SK-N-SH (cell line): Measurements from ENCODE around the gene PICK1. TPM values are rescaled to one million over a fixed set of nuclear protein-coding genes. Genes with fewer than 3 reads are reported as not detected.

Experiments
- CTCF ChIA-PET: fragments of 300-600, 350-600 bp; formaldehyde crosslinking; extraction: SDS; loops from one replicate; lab custom pipeline; 2021; lab: Yijun Ruan, JAX
- POLR2A ChIA-PET: fragments of 350-600 bp; sonication (Branson Sonifier 250); formaldehyde crosslinking; extraction: SDS; loops from one replicate; lab custom pipeline; 2020; ENCODE audit warnings: antibody characterized with exemption, inconsistent platforms; lab: Yijun Ruan, JAX
- DNase-seq: peaks from one replicate; pipeline ENCODE4 v3.0.0; 2012
- H2AFZ ChIP-seq: fragments of 200-600 bp; sonication (generic); 2 replicates; pipeline ENCODE4 v1.8.1; 2016; ENCODE audit warnings: antibody characterized with exemption, mild to moderate bottlenecking, low read depth
- H3F3A ChIP-seq: fragments of 200-600 bp; sonication (generic); replicated peaks from 2 replicates; pipeline ENCODE3; 2016; ENCODE audit warnings: antibody characterized with exemption, mild to moderate bottlenecking; ENCODE audit not compliant: insufficient read depth
- H3K27ac ChIP-seq, 2 experiments: fragments of 200-500 bp in 1 of 2; fragments of 200-600 bp in 1 of 2; sonication (Bioruptor generic) in 1 of 2; sonication (generic), shearing (Covaris generic) in 1 of 2; 2 replicates each; pipeline versions ENCODE4 v1.5.1 to v1.6.1; 2014 to 2016; ENCODE audit warnings: low read depth in 2 of 2, inconsistent platforms in 1 of 2, low read length in 1 of 2, mild to moderate bottlenecking in 1 of 2, mixed read lengths in 1 of 2
- H3K27me3 ChIP-seq: fragments of 200-600 bp; sonication (generic), shearing (Covaris generic); 2 replicates; pipeline ENCODE4 v1.6.1; 2016; ENCODE audit warnings: mixed run types; ENCODE audit not compliant: insufficient read depth
- H3K36me3 ChIP-seq, 2 experiments: fragments of 200-500 bp in 1 of 2; fragments of 200-600 bp in 1 of 2; sonication (Bioruptor generic) in 1 of 2; sonication (generic) in 1 of 2; replicated peaks in 1 of 2; 2 replicates each; pipeline versions ENCODE3 to v1.5.1; 2014 to 2016; ENCODE audit warnings: low read length in 1 of 2, mild to moderate bottlenecking in 1 of 2; ENCODE audit not compliant: insufficient read depth in 2 of 2, control insufficient read depth in 1 of 2
- H3K4me1 ChIP-seq, 2 experiments: fragments of 200-500 bp in 1 of 2; fragments of 200-600 bp in 1 of 2; sonication (Bioruptor generic) in 1 of 2; sonication (generic), shearing (Covaris generic) in 1 of 2; 2 replicates each; pipeline versions ENCODE4 v1.5.1 to v1.6.1; 2014 to 2016; ENCODE audit warnings: low read depth in 1 of 2, low read length in 1 of 2, mixed run types in 1 of 2; ENCODE audit not compliant: insufficient read depth in 2 of 2, control insufficient read depth in 1 of 2
- H3K4me2 ChIP-seq: fragments of 200-600 bp; sonication (generic), shearing (Covaris generic); 2 replicates; pipeline ENCODE4 v1.6.1; 2017; ENCODE audit warnings: mixed run types
- H3K4me3 ChIP-seq, 2 experiments: fragments of 200-500 bp in 1 of 2; fragments of 200-600 bp in 1 of 2; sonication (Bioruptor generic) in 1 of 2; sonication (generic), shearing (Covaris generic) in 1 of 2; 2 replicates each; pipeline versions ENCODE4 v1.5.1 to v1.8.1; 2014 to 2016; ENCODE audit warnings: low read depth in 2 of 2, inconsistent platforms in 1 of 2, low read length in 1 of 2, mild to moderate bottlenecking in 1 of 2, mixed read lengths in 1 of 2, moderate library complexity in 1 of 2
- H3K79me2 ChIP-seq: fragments of 200-600 bp; sonication (generic); 2 replicates; pipeline ENCODE4 v1.8.1; 2017; ENCODE audit warnings: mild to moderate bottlenecking; ENCODE audit not compliant: insufficient read depth
- H3K9ac ChIP-seq: fragments of 200-600 bp; sonication (generic); 2 replicates; pipeline ENCODE4 v1.6.1; 2017; ENCODE audit warnings: mixed run types
- H3K9me2 ChIP-seq: fragments of 200-600 bp; sonication (generic); 2 replicates; pipeline ENCODE4 v1.6.1; 2017; ENCODE audit warnings: mixed run types
- H3K9me3 ChIP-seq: fragments of 200-600 bp; sonication (generic); 2 replicates; pipeline ENCODE4 v1.6.1; 2017; ENCODE audit warnings: mixed run types, mild to moderate bottlenecking, moderate library complexity
- H4K20me1 ChIP-seq: fragments of 200-600 bp; sonication (generic); 2 replicates; pipeline ENCODE4 v1.6.1; 2017; ENCODE audit warnings: mild to moderate bottlenecking, mixed run types; ENCODE audit not compliant: insufficient read depth
- EP300 ChIP-seq, 2 experiments: IDR thresholded peaks; 2 replicates each; pipeline versions ENCODE4 v1.4.0 to v1.6.1; 2012; ENCODE audit warnings: borderline replicate concordance in 1 of 2, low read depth in 1 of 2, low read length in 1 of 2
- FOSL2 ChIP-seq: IDR thresholded peaks from 2 replicates; pipeline ENCODE4 v1.4.0; 2012; ENCODE audit warnings: low read depth, mild to moderate bottlenecking, moderate library complexity, borderline replicate concordance
- FOXM1 ChIP-seq: IDR thresholded peaks from 2 replicates; pipeline ENCODE4 v1.4.0; 2012; ENCODE audit warnings: low read depth, mild to moderate bottlenecking
- GATA2 ChIP-seq: sonication (generic); formaldehyde crosslinking; IDR thresholded peaks from 2 replicates; pipeline ENCODE4 v1.5.0; 2020; ENCODE audit warnings: mild to moderate bottlenecking, missing genetic modification reagents
- RXRA ChIP-seq: IDR thresholded peaks from 2 replicates; pipeline ENCODE4 v1.4.0; 2012; ENCODE audit warnings: low read depth, mild to moderate bottlenecking, borderline replicate concordance
- TCF12 ChIP-seq: IDR thresholded peaks from 2 replicates; pipeline ENCODE4 v1.4.0; 2012
- WGBS: methylation state at CpG from one replicate; pipeline ENCODE4 v1.1.6; 2017; ENCODE audit warnings: low lambda C conversion rate; 5-methylcytosine and 5-hydroxymethylcytosine counted together
- polyA plus RNA-seq, 3 experiments: library from polyadenylated mRNA; depleted of rRNA; stranded (reverse); fragments of >200 nt; gene quantifications; 2 replicates each; pipeline ENCODE4 v1.2.3, GENCODE V29; 2012
- TF ChIP-seq, protein P1 (sequence below): IDR thresholded peaks from 2 replicates; pipeline ENCODE4 v1.4.0; 2012; ENCODE audit warnings: low read depth, borderline replicate concordance
- TF ChIP-seq, protein P2 (sequence below): IDR thresholded peaks from 2 replicates; pipeline ENCODE4 v1.4.0; 2012; ENCODE audit warnings: low read depth, borderline replicate concordance
- TF ChIP-seq, protein P3 (sequence below): fragments of 150-350 bp; IDR thresholded peaks from 2 replicates; pipeline ENCODE4 v1.6.1; 2016; ENCODE audit warnings: mild to moderate bottlenecking, low read depth, low read length

PICK1 gene
- polyA plus RNA-seq, 1 of the 3 experiments (the other 2 are of a cell fraction): 36.8 TPM

DNA sequence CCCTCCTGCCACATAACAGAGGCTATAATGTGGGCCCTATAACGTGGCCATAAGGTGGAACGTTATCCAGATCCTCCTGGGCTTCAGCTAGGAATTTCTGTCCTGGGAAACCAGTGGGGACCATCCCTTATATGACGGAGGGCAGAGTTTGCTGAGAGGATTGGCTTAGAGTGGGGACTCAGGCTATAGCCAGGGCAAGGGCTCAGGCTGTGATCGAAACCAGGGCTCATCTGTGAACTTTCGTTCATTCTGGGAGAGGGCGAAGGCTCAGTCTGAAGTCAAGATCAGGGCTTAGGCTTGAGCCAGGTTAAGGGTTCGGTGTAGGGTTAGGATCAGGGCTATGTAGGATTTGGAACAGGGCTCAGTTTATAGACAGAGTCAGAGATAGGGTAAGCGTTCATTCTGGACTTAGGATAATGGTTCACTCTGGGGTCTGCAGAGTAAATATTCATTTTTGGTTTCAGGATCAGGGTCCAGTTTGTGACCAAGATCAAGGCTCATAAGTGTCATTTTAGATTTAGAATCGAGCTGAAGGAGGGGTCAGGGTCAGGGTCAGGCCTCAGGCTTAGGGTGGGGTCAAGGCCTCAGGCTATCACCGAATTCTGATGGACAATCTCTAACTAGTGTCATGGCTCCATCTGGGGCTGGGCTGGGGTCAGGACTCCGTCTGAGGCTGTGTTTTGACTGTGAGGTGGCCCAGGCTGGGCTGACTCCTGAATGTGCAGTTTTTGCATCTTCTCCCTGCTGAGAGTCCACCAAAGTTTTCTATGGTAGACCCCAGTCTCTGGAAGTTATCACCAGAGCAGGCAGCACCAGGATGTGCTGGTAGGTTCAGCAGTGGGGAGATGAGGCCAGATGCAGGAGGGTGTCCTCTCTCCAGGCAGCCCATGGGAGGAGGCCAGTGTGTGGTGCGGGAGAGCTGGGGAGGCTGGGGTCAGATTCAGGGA, 39.0 kb upstream of the PICK1 start:
- no peaks in the 10 kb centered on the region for H3K79me2 ChIP-seq
- H3K36me3 ChIP-seq: no peaks in the 10 kb centered on the region
- H3K4me1 ChIP-seq: no peaks in the 10 kb centered on the region; a peak in 1 of 4 replicates
- H3K9ac ChIP-seq: no peak overlapping the region
- CTCF ChIA-PET: no interaction called here
- H4K20me1 ChIP-seq: no peaks in the 10 kb centered on the region
- no peak for DNase-seq
- no peak for TF ChIP-seq TCF12
- no peak for TF ChIP-seq GATA2 (CRISPR knock-in tag)
- no peak for TF ChIP-seq FOSL2
- TF ChIP-seq, protein P1, sequence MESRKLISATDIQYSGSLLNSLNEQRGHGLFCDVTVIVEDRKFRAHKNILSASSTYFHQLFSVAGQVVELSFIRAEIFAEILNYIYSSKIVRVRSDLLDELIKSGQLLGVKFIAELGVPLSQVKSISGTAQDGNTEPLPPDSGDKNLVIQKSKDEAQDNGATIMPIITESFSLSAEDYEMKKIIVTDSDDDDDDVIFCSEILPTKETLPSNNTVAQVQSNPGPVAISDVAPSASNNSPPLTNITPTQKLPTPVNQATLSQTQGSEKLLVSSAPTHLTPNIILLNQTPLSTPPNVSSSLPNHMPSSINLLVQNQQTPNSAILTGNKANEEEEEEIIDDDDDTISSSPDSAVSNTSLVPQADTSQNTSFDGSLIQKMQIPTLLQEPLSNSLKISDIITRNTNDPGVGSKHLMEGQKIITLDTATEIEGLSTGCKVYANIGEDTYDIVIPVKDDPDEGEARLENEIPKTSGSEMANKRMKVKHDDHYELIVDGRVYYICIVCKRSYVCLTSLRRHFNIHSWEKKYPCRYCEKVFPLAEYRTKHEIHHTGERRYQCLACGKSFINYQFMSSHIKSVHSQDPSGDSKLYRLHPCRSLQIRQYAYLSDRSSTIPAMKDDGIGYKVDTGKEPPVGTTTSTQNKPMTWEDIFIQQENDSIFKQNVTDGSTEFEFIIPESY: no peak
- no peak for TF ChIP-seq RXRA
- no peak for TF ChIP-seq FOXM1
- TF ChIP-seq, protein P2, sequence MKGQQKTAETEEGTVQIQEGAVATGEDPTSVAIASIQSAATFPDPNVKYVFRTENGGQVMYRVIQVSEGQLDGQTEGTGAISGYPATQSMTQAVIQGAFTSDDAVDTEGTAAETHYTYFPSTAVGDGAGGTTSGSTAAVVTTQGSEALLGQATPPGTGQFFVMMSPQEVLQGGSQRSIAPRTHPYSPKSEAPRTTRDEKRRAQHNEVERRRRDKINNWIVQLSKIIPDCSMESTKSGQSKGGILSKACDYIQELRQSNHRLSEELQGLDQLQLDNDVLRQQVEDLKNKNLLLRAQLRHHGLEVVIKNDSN: no peak
- TF ChIP-seq EP300 (IDR thresholded peaks at IDR 0.05; ENCODE audit: borderline replicate concordance in 1 of 2, low read depth in 1 of 2, low read length in 1 of 2): no peak
- TF ChIP-seq, protein P3, sequence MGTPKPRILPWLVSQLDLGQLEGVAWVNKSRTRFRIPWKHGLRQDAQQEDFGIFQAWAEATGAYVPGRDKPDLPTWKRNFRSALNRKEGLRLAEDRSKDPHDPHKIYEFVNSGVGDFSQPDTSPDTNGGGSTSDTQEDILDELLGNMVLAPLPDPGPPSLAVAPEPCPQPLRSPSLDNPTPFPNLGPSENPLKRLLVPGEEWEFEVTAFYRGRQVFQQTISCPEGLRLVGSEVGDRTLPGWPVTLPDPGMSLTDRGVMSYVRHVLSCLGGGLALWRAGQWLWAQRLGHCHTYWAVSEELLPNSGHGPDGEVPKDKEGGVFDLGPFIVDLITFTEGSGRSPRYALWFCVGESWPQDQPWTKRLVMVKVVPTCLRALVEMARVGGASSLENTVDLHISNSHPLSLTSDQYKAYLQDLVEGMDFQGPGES: no peak
- H3K27ac ChIP-seq: no peak overlapping the region
- POLR2A ChIA-PET: no interaction called here
- H3K4me2 ChIP-seq: no peak overlapping the region
- no peaks in the 10 kb centered on the region for H3K27me3 ChIP-seq
- H3K4me3 ChIP-seq: no peak overlapping the region
- H3F3A ChIP-seq: no peaks in the 10 kb centered on the region
- no peaks in the 10 kb centered on the region for H3K9me2 ChIP-seq
- H3K9me3 ChIP-seq: no peaks in the 10 kb centered on the region
- H2AFZ ChIP-seq: no peak overlapping the region
- WGBS: 72% methylated on average over 4 of the region's 12 CpGs

DNA sequence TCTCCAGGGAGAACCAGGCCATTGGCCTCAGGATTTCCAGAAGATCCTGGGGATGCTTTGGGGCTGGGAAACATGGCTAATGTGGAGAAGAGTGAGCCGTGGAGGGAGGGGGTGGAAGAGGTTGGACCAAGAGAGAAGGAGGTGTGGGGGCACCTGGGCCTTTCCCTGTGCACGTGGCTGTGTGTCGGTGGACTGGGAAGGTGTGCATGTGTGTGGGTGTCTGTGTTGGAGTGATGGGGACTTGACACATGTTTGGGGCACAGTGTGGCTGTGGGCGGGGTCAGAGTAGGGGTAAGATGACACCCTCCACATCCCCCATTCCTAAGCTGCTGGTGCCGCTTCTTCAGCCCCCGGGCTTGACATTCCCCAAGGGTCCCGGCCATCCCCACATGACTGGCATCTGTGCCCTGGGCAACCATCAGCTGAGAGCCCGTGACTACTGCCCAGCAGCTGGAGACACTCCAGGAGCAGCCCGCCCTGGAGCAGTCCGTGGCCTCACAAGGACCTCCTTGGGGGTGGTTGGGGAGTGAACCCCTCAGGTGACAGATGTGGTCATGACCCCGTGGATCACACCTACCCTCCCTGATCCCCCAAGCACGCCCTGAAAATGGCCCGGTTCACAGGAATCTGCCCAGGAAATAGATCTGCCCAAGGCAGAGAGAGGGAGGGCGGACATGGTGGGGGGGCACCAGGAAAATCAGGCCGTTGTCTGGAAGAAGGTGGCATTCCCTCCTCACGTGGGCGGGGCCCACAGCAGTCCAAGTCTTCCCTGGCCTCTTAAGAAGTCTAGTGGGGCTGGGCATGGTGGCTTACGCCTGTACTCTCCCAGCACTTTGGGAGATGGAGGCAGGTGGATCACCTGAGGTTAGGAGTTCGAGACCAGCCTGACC, 38.0 kb upstream of the PICK1 start:
- H3K9me2 ChIP-seq: no peaks in the 10 kb centered on the region
- no peak overlapping the region for H3K4me3 ChIP-seq
- H2AFZ ChIP-seq: no peak overlapping the region
- H3K4me2 ChIP-seq: no peak overlapping the region
- H3K4me1 ChIP-seq: no peaks in the 10 kb centered on the region; a peak in 1 of 4 replicates
- H3K36me3 ChIP-seq: no peaks in the 10 kb centered on the region
- WGBS: 58% methylated on average over 6 of the region's 19 CpGs
- no peak for TF ChIP-seq GATA2 (CRISPR knock-in tag)
- no peaks in the 10 kb centered on the region for H3F3A ChIP-seq
- H3K27me3 ChIP-seq: no peaks in the 10 kb centered on the region
- H3K27ac ChIP-seq: no peak overlapping the region
- CTCF ChIA-PET: no interaction called here
- DNase-seq: no peak
- no peaks in the 10 kb centered on the region for H3K9me3 ChIP-seq
- H3K9ac ChIP-seq: no peak overlapping the region
- POLR2A ChIA-PET: no interaction called here
- H3K79me2 ChIP-seq: no peaks in the 10 kb centered on the region
- H4K20me1 ChIP-seq: no peaks in the 10 kb centered on the region
